Measurements from ENCODE around the gene ZNF598.
"Not testable (repeated sequence)": the region's sequence is repeated elsewhere in the genome, so short reads cannot be mapped to it uniquely, and the experiment has no call there.

Gene ZNF598

DNA sequence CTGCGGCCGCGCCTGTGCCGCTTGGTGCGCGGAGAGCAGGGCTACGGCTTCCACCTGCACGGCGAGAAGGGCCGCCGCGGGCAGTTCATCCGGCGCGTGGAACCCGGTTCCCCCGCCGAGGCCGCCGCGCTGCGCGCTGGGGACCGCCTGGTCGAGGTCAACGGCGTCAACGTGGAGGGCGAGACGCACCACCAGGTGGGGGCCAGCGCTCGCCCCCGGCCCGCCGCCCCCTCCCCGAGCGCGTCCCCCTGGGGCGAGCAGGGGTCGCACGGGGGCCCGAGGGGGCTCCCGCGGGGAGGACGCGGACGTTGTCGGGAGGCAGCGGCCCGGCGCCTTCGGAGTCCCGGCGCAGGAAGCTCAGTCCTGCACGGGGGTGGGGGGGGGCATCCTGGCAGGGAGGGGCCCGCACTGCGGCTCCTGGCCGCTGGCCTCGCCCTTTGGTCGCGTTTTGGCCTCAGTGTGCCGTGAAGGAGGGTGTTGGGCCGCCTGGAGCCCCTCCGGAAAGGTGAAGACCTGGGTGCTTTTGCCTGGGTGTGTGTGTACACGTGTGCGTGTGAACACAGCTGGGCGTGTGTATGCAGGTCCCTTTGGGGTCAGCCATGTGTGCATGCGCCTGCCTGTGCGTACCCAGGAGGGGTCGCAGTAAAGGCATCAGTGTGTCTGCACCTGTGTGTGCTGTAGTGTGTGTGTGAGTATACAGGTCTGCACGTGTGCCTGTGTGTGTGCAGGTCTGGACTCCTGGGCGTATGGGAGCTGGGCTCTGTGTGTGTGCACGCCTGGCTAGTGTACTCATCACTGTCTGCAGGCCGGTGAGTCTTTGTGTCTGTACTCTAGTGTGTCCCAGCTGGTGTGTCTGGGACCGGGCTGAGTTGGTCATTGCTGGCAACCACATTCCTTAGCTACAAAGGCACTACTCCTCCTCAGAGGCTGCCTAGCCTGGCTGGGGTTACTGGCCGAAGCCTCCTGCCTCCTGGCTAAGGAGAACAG is 17.7 kb upstream of the ZNF598 start:
- no peak for DNase-seq (ENCODE audit: low read depth)

DNA sequence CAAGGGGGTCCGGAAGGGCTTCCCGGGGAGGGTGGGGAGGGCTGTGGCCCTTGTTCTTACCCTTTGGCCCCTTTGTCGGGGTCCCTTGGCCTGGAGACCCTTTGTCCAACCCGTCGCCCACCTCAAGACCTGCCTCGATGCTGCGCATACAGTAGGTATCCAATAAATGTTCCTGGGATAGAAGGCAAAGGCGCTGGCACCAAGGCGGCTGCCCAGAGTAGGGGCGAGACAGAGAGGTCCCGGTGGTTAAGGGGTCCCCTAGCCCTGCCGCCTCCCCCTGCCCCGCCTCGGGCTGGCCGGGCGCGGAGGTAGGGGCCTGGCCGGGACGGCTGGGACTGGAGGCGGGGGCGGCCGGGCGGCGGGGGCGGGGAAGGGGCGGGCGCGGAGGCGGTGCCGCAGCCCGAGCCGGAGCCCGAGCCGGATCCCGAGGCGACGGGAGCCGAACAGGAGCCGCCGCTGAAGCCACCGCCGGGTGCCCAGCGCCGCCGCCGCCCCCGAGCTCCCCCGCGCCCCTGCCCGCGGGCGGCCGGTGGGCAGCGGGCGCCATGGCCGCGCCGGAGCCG is 16.9 kb upstream of the ZNF598 start, which contains the start of gene NHERF2:
Gene NHERF2, plus strand, starts transcription at position 442 of the 563 bp plus-strand sequence. Its CDS starts 104 bp downstream, at position 546.
- no peak for DNase-seq (ENCODE audit: low read depth)

DNA sequence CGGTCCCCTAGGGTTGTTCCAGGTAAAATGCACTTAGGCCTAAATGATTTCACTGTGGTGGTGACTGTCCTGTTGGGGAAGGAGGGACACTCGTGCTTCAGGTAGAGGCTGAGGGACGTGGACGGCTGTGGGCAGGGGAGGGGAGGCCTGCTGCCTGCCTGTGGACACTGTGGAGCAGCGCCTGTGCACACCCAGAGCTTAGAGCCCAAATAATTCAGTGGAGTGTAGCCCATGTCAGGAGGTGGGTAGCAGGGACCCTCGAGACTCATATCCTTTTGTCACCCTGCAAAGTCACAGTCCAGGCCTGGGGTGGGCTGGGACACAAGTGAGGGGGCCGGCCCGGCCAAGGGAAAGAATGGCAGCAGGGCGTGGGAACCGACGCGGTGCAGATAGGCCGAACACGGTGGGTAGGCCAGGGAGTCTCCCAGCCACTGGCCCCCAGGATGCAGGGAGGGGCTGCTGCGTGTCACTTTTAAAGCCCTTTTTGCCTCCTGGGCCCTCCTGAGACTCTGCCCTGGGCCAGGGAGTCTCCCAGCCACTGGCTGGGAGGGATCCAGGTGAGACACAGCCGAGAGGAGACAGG is 16.3 kb upstream of the ZNF598 start:
- no peak for DNase-seq (ENCODE audit: low read depth)

DNA sequence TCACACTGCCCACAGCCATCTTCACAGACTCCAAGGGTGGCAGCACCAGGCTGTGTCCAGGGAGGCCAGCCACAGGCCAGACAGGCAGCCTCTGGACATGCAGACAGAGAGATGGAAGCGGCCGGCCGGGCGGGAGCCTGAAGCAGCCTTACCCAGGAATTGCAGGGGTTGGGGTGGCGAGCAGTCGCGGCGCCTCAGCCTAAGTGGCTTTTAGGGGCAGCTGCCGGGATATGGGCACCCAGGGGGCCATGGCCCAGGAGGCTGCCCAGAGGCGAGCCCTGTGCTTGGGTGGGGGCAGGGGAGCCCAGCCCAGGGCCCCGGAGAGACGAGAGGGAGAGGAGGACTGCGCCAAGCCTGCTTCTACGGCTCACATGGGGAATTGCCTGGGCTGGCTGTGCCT is 15.6 kb upstream of the ZNF598 start:
- no peak for DNase-seq (ENCODE audit: low read depth)

DNA sequence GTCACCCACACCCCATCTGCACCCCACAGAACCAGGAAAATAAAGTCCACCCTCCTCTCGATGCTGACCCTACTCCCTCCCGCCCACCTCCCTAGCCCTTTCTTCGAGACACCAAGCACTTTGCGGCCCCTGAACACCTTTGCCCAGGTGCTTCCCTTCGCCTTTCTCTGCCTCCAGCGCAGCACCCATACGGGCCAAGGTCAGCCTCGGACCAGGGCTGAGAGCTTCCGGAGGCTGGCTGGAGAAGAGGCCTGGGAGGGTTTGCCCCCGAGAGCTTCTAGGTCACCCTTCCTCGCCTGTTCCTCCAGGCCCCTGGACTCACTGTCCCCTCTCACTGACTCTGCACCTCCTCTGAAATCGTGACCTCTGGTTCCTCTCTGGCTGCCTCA is 14.4 kb upstream of the ZNF598 start:
- DNase-seq (ENCODE audit: low read depth): no peak

DNA sequence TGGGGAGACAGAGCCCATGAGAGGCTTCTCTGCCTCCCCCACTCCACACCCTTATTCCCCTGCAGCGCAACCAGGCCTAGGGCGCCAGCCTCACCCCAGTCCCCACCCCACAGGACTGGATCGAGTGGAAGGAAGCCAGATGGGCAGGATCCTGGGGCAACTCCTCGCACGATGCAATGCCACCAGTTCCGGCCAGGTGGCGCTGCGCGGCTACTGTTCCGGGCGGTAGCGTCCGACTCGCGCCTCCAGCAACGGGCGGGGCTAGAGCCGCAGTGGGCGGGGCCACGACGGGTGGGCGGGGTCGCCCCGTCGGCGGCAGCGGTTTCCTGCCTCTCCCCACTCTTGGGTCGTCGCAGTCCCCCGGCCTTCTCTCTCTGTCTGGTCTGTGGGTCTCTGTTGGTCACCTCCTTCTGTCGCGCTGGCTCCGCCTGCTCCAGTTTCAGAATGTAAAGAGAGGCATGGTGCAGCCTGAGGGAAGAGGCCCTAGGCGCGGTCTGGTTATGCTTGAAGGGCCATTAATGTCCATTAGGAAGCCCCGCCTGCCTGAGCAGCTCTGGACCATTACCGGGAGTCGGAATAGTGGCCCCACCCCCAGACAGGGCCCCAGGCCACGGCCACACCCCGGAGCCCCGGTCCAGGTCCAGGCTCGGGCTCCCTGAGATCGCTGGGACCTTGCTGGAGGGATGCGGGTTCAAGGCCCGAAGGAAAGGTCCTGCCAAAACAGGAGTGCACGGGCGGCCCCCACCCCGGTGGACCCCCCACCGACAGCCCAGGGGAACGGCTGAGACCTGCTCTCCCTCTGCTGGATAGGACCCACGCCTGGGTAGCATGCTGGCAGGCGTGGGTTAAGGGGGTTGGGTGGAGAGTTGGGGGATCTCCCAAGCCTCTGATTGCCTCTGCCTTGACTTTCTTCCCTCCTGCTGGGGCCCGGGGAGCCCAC is 13.7 kb upstream of the ZNF598 start:
- peak; percentile 43 for DNase-seq (ENCODE audit: low read depth)

DNA sequence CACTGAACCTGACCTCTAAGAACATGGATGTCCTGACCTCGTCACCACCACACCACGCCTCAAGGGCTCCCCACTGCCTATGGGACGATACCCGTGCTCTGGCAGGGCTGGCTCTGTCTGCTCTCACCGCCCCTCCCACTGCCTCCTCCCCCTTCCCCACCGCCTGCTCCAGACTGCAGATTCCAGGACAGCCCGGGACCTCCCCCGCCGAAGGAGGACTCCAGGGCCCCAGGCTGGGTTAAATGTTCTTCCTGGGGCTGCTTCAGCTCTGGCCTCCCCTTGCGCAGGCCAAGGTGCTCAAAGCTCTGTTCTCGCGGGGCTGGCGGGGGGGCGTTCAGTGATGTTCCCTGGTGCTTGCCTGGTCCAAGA is 13.1 kb upstream of the ZNF598 start:
- no peak for DNase-seq (ENCODE audit: low read depth)

DNA sequence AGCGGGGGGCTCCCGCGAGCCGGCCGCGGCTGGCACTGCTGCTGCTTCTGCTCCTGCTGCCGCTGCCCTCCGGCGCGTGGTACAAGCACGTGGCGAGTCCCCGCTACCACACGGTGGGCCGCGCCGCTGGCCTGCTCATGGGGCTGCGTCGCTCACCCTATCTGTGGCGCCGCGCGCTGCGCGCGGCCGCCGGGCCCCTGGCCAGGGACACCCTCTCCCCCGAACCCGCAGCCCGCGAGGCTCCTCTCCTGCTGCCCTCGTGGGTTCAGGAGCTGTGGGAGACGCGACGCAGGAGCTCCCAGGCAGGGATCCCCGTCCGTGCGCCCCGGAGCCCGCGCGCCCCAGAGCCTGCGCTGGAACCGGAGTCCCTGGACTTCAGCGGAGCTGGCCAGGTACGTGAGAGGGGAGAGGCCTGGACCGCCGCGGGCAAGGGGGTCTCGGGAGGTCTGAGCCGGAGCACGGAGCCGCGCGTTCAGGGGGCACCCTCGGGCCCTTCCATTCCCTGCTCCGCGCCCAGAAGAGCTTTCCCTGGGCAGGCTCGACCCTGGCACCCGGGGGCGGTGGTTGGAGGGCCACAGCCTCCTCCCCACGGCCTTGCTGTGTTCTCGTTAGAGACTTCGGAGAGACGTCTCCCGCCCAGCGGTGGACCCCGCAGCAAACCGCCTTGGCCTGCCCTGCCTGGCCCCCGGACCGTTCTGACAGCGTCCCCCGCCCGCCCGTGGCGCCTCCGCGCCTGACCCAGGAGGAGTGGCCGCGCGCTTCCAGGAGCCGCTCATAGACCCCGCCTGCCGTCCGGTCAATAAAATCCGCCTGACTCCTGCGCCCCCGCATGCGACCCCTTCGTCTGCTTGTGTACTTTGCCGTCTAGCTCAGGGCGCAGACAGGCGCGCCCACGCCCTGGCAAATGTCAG is 10.6 kb upstream of the ZNF598 start:
- DNase-seq (ENCODE audit: low read depth): no peak

DNA sequence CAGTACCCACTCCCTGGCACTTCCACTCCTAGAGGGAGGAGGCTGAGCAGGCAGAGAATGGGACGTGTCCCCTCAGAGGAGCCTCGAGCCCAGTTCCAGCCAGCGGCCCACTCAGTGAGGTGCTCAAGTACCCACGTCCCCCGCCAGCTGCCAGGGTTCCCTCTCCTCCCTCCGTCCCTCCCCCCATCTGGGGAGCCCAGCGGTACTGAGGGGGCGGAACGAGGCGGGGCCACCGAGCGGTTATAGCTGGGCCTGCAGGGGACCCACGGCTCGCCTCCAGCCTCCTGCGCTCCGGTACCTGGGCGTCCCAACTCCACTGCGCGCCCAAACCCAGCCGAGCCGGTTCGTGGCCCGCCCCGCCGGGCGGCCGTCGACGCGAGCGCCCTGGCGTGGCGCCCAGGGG is 9.9 kb upstream of the ZNF598 start, which contains the start of gene NPW:
Gene NPW, plus strand, starts transcription at position 268 of the 403 bp plus-strand sequence.
- DNase-seq (ENCODE audit: low read depth): no peak

DNA sequence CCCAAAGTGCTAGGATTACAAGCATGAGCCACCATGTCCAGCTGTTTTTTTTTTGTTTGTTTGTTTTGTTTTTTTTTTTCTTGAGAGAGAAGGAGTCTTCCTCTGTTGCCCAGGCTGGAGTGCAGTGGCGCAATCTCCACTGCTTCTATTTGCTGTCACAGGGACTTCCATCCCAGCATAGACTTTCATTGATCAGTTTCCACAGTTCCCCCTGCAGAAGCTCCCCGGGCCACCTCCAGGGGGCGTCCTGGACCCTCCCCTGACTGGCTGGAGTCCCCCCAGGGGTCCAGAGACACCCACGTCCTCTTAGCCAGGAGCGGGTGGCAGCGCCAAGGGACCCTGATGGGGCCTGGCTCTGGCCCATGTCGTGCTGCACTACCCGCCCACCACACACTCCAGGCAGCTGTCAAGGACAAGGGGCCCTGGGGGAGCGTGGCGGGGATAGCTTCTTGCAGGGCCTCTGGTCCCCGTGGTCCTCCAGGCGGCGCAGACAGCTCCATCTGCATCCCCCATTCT is 6.8 kb upstream of the ZNF598 start:
- DNase-seq (ENCODE audit: low read depth): no peak

DNA sequence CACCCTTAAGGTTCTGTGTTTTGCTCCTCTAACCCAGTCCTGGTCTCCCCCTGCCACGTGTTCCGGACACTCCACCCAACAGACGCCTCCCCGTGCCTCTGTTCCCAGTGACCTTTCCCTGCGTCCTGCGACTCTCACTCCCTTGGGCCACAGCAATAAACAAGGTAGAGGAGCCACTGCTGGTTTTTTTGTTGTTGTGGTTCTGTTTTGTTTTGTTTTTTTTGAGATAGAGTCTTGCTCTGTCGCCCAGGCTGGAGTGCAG is 6.3 kb upstream of the ZNF598 start:
- no peak for DNase-seq (ENCODE audit: low read depth)

DNA sequence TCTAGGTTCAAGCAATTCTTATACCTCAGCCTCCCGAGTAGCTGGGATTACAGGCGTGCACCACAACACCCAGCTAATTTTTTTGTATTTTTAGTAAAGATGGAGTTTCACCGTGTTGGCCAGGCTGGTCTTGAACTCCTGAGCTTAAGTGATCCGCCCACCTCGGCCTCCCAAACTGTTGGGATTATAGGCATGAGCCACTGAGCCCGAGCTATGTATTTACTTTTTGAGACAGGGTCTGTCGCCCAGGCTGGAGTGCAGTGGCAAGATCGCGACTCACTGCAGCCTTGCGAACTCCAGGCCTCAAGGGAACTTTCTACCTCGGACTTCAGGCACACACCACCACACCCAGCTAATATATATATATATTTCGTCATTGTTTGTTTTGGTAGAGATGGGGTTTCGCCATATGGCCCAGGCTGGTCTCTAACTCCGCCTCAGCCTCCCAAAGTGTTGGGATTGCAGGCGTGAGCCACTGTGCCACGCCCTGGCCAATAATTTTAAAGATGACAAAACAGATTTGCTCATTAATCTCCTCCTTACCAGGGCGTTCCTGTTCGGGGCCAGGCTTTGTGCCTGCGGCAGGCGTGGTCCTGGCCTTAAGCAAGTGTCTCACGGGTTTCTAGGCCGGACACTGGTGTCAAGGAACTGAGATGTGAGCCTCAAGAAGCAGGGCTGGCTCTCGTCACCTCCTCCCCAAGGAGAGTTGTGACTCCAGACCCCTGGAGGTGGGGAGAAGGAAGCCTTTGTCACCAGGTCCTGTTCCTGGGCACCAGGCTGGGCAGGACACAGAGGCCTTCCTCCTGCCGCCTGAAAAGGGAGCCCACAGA is 5.7 kb upstream of the ZNF598 start:
- DNase-seq (ENCODE audit: low read depth): peak; percentile 74

DNA sequence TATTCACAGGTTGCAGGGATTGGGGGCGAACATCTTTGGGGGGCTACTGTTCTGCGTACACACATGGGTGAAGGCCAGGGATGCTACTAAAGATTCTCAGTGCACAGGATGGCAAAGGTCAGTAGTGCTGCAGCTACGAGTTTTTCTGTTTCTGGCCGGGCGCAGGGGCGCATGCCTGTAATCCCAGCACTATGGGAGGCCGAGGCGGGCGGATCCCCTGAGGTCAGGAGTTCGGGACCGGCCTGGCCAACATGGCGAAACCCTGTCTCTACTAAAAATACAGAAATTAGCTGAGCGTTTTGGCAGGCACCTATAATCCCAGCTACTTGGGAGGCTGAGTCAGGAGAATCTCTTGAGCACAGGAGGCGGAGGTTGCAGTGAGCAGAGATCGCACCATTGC is 3.9 kb upstream of the ZNF598 start:
- DNase-seq (ENCODE audit: low read depth): no peak

DNA sequence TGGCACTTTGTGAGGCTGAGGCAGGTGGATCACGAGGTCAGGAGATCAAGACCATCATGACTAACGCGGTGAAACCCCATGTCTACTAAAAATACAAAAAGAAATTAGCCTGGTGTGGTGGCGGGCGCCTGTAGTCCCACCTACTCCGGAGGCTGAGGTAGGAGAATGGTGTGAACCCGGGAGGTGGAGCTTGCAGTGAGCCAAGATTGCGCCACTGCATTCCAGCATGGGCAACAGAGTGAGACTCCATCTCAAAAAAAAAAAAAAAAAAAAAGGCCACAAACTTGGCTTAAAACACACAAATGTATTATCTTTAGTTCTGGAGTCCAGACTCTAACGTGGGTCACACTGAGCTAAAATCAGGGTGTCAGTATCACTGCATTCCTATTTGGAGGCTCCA is 2.1 kb upstream of the ZNF598 start:
- not testable (repeated sequence) for DNase-seq (ENCODE audit: low read depth)

DNA sequence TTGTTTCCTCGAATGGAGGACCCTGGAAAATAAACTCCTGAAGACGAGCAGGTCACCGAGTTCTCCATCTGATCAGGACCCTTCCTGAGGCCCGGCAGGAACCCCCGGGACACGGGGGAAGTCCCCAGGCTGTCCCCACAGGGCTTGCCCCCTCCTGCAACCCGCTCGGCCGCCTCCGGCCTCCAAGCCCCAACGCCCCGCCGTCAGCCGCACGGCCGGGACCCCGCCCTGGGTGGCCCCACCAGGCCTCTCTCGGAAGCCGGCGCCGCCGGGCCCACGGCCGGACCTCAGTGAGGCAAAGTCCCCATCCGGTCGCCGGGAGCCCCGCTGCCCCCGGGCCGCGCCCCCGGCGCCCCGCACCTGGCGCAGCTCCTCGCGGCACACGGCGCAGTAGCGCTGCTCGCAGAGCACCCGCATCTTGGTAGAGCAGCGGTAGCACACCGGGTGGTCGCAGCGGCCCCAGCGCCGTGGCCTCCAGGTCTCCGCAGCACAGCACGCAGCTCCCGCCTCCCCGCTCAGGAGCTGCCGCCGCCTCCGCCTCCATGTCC is 383 bp downstream of the ZNF598 start:
- no peak for DNase-seq (ENCODE audit: low read depth)

DNA sequence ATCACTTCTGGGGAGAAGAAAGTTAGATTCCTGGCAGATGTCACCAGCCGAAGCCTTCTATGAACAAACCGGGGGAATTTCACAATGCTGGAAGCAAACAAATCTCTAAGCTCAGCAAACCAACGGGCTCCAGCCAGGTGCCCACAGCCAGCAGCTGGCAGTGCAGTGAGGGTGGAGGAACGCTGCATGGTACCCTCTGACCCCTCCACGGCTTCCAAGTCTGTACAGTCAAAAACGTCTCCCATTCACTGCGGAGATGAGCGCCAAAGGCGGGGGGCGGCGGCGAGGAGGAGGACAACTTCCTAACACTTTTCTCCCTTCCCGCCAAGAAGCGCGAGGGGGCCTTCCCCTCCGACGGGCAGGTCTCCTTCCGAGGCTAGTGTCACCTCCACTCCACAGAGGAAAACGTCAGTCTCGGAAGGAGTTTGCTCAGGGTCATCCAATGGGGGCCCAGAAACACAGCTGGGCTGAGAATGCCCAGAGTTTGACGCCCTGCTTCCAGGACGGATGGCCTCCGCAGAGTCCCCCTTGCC is 924 bp downstream of the ZNF598 start:
- no peak for DNase-seq (ENCODE audit: low read depth)

DNA sequence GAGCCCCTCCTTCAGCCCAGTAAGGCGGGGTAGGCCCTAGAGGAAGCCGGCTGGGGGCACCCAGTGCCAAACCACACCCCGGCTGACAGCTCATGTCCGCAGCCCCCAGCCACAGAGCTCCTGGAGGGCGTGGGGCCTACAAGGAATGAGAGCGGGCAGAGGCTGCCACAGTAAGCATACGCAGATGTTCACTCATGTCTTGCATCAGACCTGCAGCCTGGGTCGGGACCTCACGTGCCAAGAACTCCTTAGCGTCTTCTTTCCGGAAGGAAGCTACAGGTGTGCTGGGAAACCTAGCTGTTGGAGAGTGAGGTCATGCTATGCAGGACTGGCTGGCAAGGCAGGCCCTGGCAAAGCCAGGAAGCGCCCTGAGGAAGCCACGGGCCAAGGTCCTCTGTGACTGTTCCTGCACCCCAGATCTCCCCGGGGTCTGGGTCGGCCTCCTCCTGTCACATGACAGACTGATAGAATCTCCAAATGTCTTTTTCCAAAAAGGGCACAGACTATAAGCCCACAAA is 1.6 kb downstream of the ZNF598 start:
- peak; percentile 64 for DNase-seq (ENCODE audit: low read depth)

DNA sequence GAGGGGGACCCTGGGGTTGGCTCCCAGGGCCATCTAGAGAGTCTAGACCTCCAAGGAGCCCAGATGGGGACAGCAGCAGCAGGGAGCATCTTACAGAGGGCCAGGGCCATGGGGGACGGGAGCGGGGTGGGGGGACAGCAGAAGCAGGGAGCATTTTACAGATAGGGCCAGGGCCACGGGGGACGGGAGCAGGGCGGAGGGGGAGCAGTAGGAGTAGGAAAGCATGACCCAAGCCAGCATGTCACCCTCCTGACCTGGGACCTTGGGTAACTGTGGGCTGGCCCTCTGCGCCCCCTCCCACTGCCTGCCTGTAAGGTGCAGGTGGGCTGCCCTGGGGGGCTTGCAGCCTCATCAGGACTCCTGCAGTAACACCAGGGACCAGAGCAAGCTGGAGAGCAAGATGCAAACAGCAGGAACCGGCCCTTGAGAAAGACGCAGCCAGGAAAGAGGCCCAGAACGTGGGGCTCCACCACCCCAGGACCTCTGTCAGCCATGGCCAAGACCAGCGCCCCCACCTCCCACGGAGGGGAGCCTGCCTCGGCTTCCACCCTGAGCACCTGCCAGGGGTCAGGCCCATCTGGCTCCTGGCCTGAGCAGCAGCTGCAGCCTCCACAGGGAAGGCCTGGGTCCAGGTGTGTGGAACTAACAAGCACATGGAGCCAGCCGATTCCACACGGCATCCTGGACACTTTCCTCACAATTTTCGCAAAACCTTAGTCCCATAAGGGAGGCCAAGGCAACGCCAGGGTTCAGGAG is 2.4 kb downstream of the ZNF598 start:
- no peak for DNase-seq (ENCODE audit: low read depth)

Measured in HS-5 (cell line).